NCI-H2227 treated with DMSO at 0.1 percent for 48 hours (cell line): ENCODE results near the gene ZYX.

ENCODE experiments used
- DNase-seq: peaks from one replicate; lab custom pipeline; 2025; lab: John Stamatoyannopoulos, UW

ZYX gene

DNA sequence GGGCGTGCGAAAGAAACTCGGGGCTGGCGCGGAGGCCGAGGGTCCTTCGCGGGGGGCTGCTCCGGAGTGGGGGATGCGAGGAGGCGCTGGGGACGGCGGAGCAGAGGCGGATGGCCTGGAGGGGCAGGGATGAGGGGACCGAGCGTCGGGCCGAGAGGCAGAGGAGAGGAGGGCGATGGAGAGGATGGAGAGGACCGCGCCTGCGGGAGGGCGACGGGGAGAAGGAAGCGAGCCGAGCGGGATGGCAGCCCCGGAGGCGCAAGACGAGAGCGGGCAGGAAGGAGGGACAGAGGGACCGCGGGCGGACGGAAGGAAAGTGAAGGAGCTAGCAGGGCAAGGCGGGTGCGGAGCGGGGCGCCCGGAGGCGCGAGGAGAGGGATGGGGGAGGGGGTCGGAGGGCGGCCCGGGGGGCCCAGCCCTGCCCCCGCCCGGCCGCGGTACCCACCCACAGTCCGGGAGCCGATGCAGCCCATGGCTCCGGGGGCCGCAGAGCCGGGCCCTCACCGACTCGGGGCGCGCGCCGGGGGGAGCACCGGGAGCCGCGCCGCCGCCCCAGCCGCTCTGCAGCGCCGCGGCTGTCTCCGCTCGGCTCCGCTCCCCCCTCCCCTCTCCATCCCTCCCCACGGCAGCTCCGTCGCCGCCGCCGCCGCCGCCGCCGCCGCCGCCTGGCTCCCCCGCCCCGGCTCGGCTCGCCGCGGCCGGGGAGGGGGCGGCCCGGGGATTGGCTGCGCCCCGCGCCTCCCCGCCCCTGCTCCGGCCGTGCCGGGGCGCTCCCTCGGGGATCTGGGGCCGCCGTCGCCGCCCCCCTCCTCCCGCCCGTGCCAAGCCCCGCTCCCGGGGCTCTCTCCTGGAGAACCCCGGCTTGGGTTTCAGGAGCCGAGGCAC, 18.8 kb upstream of the ZYX start, which contains the start of gene FAM131B:
FAM131B (minus strand) TSS at position 583 of the 885 bp plus-strand sequence; CDS start at position 473, 110 bp downstream.
- DNase-seq: no peak

- no peak for DNase-seq
Measured at GRCh38 chr7:143363016-143363937, 17.9 kb upstream of the ZYX start.

GRCh38 chr7:143367972-143368371, 13.2 kb upstream of the ZYX start:
- DNase-seq: no peak

GRCh38 chr7:143368387-143368786, 12.8 kb upstream of the ZYX start:
- DNase-seq: no peak

- DNase-seq: no peak
Measured at GRCh38 chr7:143369678-143370651, 11.2 kb upstream of the ZYX start.

- no peak for DNase-seq
Measured at GRCh38 chr7:143372070-143372469, 9.1 kb upstream of the ZYX start.

- no peak for DNase-seq
Measured at GRCh38 chr7:143373255-143373794, 7.8 kb upstream of the ZYX start.

- no peak for DNase-seq
Measured at GRCh38 chr7:143374561-143374960, 6.6 kb upstream of the ZYX start.

- no peak for DNase-seq
Measured at GRCh38 chr7:143375298-143376034, 5.7 kb upstream of the ZYX start.

- DNase-seq: no peak
Measured at GRCh38 chr7:143376396-143376795, 4.7 kb upstream of the ZYX start.

DNA sequence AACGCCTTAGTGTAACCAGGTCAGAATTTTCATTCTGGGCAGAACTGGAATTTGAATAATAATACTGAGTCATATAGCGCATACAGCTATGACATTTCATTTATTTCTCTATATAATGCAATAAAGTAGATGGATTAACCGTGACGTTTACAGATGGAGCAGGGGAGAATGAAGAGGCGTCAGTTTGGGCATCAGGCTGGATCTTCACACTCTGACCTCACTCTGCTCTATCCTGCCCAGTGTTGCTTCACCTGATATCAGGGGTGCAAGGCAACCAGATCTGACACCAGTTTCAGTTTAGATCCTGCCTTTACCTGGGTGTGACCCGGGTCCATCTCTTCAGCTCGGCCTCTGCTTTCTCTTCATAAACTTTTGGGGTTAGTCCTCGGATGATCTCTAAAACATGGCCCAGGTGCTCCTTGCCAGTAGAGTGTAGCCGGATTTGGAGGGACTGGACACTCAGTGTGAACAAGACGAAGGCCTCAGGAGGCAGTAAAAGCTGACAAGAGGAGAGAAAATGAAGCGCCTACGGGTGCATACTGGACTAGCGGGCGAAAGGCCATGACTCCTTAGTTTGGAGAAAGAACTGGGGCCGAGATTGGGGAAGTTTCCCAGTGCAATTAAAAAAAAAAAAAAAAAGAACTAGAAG, 1.4 kb upstream of the ZYX start:
- DNase-seq: no peak

- peak; percentile 87 for DNase-seq
Measured at GRCh38 chr7:143380260-143380645, 892 bp upstream of the ZYX start.

DNA sequence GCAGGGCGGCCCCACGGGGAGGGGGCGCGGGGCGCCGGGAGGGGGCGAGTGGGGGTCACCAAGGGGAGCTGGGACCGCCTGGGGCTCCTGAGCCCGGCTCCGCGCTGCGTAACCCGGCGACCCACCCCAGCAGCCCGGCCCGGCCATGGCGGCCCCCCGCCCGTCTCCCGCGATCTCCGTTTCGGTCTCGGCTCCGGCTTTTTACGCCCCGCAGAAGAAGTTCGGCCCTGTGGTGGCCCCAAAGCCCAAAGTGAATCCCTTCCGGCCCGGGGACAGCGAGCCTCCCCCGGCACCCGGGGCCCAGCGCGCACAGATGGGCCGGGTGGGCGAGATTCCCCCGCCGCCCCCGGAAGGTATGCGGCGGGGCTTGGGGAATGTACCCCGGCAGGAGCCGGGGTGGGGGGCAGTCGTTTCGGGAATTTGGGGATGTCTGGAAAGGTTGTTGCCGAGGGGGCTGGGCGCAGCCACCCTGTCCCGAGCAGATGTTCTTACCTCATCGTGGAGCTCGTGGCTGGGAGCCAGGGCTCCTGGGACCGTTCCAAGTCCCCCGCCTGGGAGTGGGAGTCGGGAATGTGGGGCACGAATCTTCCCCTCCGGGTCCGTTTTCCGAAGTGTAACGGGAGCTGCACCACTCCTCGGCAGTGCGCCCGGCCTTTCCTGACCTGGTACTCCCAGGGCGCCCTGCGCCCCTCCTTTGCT, 431 bp downstream of the ZYX start:
- no peak for DNase-seq

- no peak for DNase-seq
Measured at GRCh38 chr7:143382126-143382790, 1.1 kb downstream of the ZYX start.

GRCh38 chr7:143382791-143383641, 1.9 kb downstream of the ZYX start:
- no peak for DNase-seq

- no peak for DNase-seq
Measured at GRCh38 chr7:143383642-143383957, 2.5 kb downstream of the ZYX start.

DNA sequence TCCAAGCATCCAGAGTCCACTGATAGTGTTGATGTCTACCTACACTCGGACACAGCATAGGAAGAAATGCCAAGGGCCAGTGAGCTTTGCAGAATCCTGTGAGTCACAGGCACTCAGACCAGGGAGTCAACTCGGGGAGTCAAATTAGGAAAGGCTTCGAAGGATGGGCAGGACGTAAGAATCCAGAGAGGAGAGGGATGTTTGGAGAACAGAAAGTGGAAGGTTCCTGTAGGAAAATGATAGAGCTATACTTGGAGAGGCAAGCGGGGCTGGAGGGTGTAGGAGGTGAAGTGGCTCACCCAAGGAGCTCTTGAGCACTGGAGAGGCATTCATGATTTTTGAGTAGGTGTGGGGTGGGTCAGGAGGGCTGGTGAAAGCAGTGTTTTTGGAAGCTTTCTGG, 3.0 kb downstream of the ZYX start:
- DNase-seq: no peak
